Measurements from ENCODE around the gene PSD2. TPM values are rescaled to one million over a fixed set of nuclear protein-coding genes. Genes with fewer than 3 reads are reported as not detected.

PSD2 gene
- total and polyA plus RNA-seq, 12 donors: 0.03 to 0.09 (median 0.08) TPM; not detected in 9

GRCh38 chr5:139862803-139863202, 67.2 kb downstream of the PSD2 start:
- no peaks in the 10 kb centered on the region for H3K9me3 ChIP-seq
- TF ChIP-seq, protein P1, sequence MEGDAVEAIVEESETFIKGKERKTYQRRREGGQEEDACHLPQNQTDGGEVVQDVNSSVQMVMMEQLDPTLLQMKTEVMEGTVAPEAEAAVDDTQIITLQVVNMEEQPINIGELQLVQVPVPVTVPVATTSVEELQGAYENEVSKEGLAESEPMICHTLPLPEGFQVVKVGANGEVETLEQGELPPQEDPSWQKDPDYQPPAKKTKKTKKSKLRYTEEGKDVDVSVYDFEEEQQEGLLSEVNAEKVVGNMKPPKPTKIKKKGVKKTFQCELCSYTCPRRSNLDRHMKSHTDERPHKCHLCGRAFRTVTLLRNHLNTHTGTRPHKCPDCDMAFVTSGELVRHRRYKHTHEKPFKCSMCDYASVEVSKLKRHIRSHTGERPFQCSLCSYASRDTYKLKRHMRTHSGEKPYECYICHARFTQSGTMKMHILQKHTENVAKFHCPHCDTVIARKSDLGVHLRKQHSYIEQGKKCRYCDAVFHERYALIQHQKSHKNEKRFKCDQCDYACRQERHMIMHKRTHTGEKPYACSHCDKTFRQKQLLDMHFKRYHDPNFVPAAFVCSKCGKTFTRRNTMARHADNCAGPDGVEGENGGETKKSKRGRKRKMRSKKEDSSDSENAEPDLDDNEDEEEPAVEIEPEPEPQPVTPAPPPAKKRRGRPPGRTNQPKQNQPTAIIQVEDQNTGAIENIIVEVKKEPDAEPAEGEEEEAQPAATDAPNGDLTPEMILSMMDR (IDR thresholded peaks at IDR 0.05): no peak
- peak overlapping the region in 3 of 10 donors; percentile 7 to 32 (median 11) for H3K27ac ChIP-seq
- H3K36me3 ChIP-seq: no peaks in the 10 kb centered on the region
- H3K4me1 ChIP-seq: peaks cover 0 to 21% (median 11%) of the 10 kb centered on the region in 9 donors
- 84 to 86% methylated on average over 2 of the region's 2 CpGs for WGBS, 2 donors
- no peak overlapping the region for H3K4me3 ChIP-seq
- ATAC-seq (no peak), DNase-seq (no peak)
- intact Hi-C loops (cut with DNase I): loop anchor here in 9 of 10 donors (5.0 to 10.0 kb wide), 5 partner anchors 76 to 228 kb away; partner anchors contain the start of gene NRG2 (in 1 of the 9)
- no peaks in the 10 kb centered on the region for H3K27me3 ChIP-seq

DNA sequence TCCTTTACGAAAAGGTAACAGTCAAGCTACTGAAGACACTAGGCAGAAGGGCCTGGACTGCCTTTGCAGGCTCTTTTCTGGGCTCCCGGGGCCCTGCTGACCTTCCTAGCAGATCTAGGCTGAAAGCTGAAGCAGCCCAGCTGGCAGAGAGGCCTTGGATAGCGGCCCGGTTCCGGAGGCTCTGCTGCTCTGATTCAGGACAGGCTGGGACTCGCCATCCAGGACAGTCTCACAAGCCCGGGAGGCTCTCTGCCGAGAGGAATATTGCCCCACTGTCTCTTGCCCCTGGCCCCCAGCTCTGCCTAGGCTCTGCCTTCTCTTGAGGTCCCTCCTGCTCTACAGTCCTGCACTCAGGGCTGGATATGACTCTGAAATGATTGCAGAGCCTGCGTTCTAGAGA, 67.8 kb downstream of the PSD2 start:
- H3K4me3 ChIP-seq: no peak overlapping the region
- peak overlapping the region in 5 of 10 donors; percentile 7 to 49 (median 16) for H3K27ac ChIP-seq
- H3K27me3 ChIP-seq: no peaks in the 10 kb centered on the region
- ATAC-seq (peak; percentile 72 to 89 (median 84)), DNase-seq (peak; percentile 60 to 78)
- TF ChIP-seq, protein P1 (IDR thresholded peaks at IDR 0.05): no peak
- intact Hi-C loops (cut with DNase I): loop anchor here in 9 of 10 donors (5.0 to 10.0 kb wide), 5 partner anchors 76 to 229 kb away; partner anchors contain the start of gene NRG2 (in 1 of the 9)
- H3K9me3 ChIP-seq: no peaks in the 10 kb centered on the region
- peaks cover 0 to 21% (median 11%) of the 10 kb centered on the region in 9 donors for H3K4me1 ChIP-seq
- no peaks in the 10 kb centered on the region for H3K36me3 ChIP-seq
- WGBS, 2 donors: 56 to 58% methylated on average over 9 of the region's 9 CpGs

DNA sequence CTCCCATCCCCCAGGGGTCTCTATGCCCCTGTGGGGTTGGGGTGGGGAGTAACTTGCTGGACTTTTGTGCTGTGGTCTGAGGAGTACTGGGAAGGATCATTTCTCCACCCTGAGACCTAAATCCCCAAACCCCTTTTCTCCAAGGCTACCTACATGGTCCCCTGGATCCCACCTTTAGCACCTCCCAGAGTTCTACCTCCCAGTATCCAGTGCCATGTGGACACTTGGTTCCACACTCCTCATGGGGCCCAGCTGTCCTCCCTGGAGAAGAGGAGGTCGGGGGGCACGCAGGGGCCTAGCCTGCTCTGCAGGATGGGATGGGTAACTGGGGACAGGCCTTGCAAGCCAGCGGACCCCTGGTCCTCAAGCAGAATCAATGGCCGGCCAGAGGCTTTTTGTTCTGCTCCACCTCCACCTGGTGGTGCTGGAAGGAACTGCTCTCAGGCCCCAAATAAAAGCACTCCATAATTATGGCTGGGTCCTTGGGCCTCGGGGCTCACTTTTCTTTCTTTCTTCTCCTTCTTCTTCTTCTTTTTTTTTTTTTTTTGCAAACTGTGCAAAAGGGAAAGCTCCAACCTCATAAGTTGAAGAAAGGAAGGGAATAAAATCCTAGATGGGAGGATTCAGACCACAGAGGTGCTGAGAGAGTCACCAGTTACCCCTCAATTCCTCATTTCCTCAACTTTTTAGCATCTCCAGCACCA, 68.4 kb downstream of the PSD2 start:
- DNase-seq: peak; percentile 48 to 65
- intact Hi-C loops (cut with DNase I): loop anchor here (1.0 to 10.0 kb wide), 9 partner anchors 75 to 229 kb away; partner anchors contain the start of gene NRG2 (in 1 of the 10)
- ATAC-seq: peak; percentile 43 to 86 (median 77)
- peaks cover 0 to 23% (median 11%) of the 10 kb centered on the region in 9 donors for H3K4me1 ChIP-seq
- no peaks in the 10 kb centered on the region for H3K36me3 ChIP-seq
- TF ChIP-seq, protein P1 (IDR thresholded peaks at IDR 0.05): peak; percentile 81 to 92 (median 89)
- no peaks in the 10 kb centered on the region for H3K27me3 ChIP-seq
- WGBS, 2 donors: 24 to 28% methylated on average over 5 of the region's 5 CpGs
- no peak overlapping the region for H3K4me3 ChIP-seq
- H3K9me3 ChIP-seq: no peaks in the 10 kb centered on the region
- peak overlapping the region in 4 of 10 donors; percentile 11 to 49 (median 24) for H3K27ac ChIP-seq

DNA sequence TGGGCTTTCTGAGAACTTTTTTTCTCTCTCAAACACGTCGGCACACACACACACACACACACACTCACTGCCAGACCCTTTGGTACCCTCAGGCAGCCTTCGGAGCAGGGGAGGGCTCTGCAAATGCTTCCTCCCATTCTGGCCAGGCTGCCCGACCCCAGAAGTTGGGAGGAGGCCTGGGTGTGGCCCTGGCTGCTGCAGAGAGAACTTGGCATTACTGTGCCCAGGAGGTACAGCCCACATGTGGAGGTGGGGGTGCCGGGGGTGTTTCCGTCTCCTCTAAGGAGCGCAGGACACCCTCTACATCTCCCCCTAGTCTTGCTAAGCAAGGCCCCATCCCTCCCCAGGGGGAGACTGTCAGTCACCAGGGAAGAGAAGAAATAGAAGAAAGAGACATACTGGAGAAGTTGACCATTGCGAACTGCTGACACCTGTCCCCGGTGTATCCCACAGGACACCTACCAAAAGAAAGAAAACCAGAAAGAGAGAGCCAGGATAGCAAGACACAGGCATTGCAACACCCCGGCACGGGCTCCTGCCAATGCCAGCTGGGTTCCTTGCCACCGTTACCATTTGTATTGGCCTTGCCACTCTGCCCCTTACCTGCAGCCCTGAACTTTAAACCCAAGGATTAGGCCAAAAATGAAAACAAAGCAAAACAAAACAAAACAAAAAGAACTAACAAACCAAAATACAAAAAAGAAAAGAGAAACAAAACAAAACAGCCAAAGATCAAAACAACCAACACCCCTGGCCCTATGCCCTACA, 69.3 kb downstream of the PSD2 start:
- WGBS, 2 donors: 83 to 88% methylated on average over 12 of the region's 12 CpGs
- Histone ChIP-seq H3K27me3 (no peaks in the 10 kb centered on the region), H3K9me3 (no peaks in the 10 kb centered on the region), H3K4me1 (peaks cover 0 to 32% (median 11%) of the 10 kb centered on the region in 9 donors), H3K4me3 (no peak overlapping the region), H3K27ac (no peak overlapping the region), H3K36me3 (no peaks in the 10 kb centered on the region)
- intact Hi-C loops (cut with DNase I): loop anchor here (1.0 to 10.0 kb wide), 9 partner anchors 76 to 230 kb away; partner anchors contain the start of gene NRG2 (in 1 of the 10)
- ATAC-seq (no peak), DNase-seq (no peak)
- TF ChIP-seq, protein P1 (IDR thresholded peaks at IDR 0.05): no peak
